HepG2 (cell line): ENCODE data around the gene CPVL. TPM values are rescaled to one million over a fixed set of nuclear protein-coding genes. Genes with fewer than 3 reads are reported as not detected.

Source experiments
- ATAC-seq: fragments of 200-7000 bp; cut with Tn5 transposase; 3 replicates; pipeline ENCODE4 v1.9.1; 2020; ENCODE audit warnings: mild to moderate bottlenecking, moderate library complexity
- BruUV-seq: library from RNA; stranded (reverse); fragments of 400-500 nt; replicated peaks from 2 replicates; lab custom pipeline; 2021; lab: Mats Ljungman, UMichigan
- CTCF ChIA-PET: fragments of 300-600 bp; formaldehyde crosslinking; extraction: SDS; loops from one replicate; lab custom pipeline; 2021; ENCODE audit warnings: low total read pairs, inconsistent platforms, low intra/inter-chr PET ratio; lab: Yijun Ruan, JAX
- POLR2A ChIA-PET: fragments of 350-600 bp; sonication (Branson Sonifier 250); formaldehyde crosslinking; loops from one replicate; lab custom pipeline; 2020; ENCODE audit warnings: antibody characterized with exemption, inconsistent platforms; lab: Yijun Ruan, JAX
- DNase-seq: peaks from one replicate; pipeline ENCODE4 v3.0.0-alpha.2; 2015; ENCODE audit warnings: low spot score
- FAIRE-seq: peaks from 3 replicates; lab custom pipeline; 2011; peaks lifted over from hg19 to GRCh38; lab: Jason Lieb, UNC
- H2AFZ ChIP-seq: one replicate; pipeline ENCODE4 v1.6.1; 2011; ENCODE audit warnings: low read length, inconsistent platforms
- H3K27ac ChIP-seq: fragments of 300-600 bp; 3 replicates; pipeline ENCODE4 v1.8.0; 2011; ENCODE audit warnings: mixed run types, mild to moderate bottlenecking, mixed read lengths, low read length, inconsistent platforms; ENCODE audit not compliant: insufficient read depth; ENCODE audit errors: extremely low read length
- H3K27me3 ChIP-seq, 2 experiments: fragments of 200-600 bp in 1 of 2; 2 replicates in 1 of 2; 3 replicates in 1 of 2; pipeline versions ENCODE4 v1.6.0 to v1.8.0; 2011; ENCODE audit warnings: low read length in 2 of 2, mild to moderate bottlenecking in 2 of 2, moderate library complexity in 2 of 2, inconsistent platforms in 1 of 2; ENCODE audit not compliant: insufficient read depth in 2 of 2, control insufficient read depth in 1 of 2
- H3K36me3 ChIP-seq, 2 experiments: fragments of 200-600 bp in 1 of 2; replicated peaks in 1 of 2; 2 replicates in 1 of 2; 3 replicates in 1 of 2; pipeline versions ENCODE4 v1.5.1 to v1.8.0; 2011; ENCODE audit warnings: low read length in 2 of 2, inconsistent platforms in 1 of 2; ENCODE audit not compliant: insufficient read depth in 2 of 2, control insufficient read depth in 1 of 2
- H3K4me1 ChIP-seq: 2 replicates; pipeline ENCODE4 v1.5.1; 2012; ENCODE audit warnings: low read length, inconsistent platforms; ENCODE audit not compliant: insufficient read depth
- H3K4me2 ChIP-seq: 2 replicates; pipeline ENCODE4 v1.6.0; 2011; ENCODE audit warnings: low read depth, low read length, inconsistent platforms
- H3K4me3 ChIP-seq, 3 experiments: fragments of 200-600 bp in 1 of 3; sonication (generic), shearing (Covaris generic) in 1 of 3; replicated peaks in 1 of 3; 2 replicates each; pipeline ENCODE4 v1.5.1; 2011 to 2016; ENCODE audit warnings: low read length in 3 of 3, inconsistent platforms in 2 of 3, low read depth in 2 of 3, mild to moderate bottlenecking in 2 of 3, control low read depth in 1 of 3, mixed read lengths in 1 of 3; ENCODE audit not compliant: insufficient read depth in 1 of 3
- H3K79me2 ChIP-seq: one replicate; pipeline ENCODE4 v1.6.1; 2011; ENCODE audit warnings: low read length, inconsistent platforms; ENCODE audit not compliant: insufficient read depth
- H3K9ac ChIP-seq: 2 replicates; pipeline ENCODE4 v1.6.0; 2011; ENCODE audit warnings: mild to moderate bottlenecking, low read depth, low read length, inconsistent platforms; ENCODE audit not compliant: insufficient read depth
- H3K9me3 ChIP-seq: 2 replicates; pipeline ENCODE4 v1.5.1; 2012; ENCODE audit warnings: mild to moderate bottlenecking, low read length
- H4K20me1 ChIP-seq: 2 replicates; pipeline ENCODE4 v1.6.0; 2011; ENCODE audit warnings: inconsistent platforms, mild to moderate bottlenecking, low read length, moderate library complexity; ENCODE audit not compliant: insufficient read depth
- EZH2 ChIP-seq: conservative IDR thresholded peaks from 2 replicates; pipeline ENCODE4 v1.6.1; 2012; ENCODE audit warnings: mild to moderate bottlenecking, low read depth, low read length, moderate library complexity
- GABPB1 ChIP-seq: IDR thresholded peaks from 2 replicates; pipeline ENCODE4 v1.6.1; 2016; ENCODE audit warnings: mild to moderate bottlenecking, missing genetic modification reagents, moderate library complexity, missing compliant biosample characterization
- GRHL1 ChIP-seq: sonication (generic); formaldehyde crosslinking; conservative IDR thresholded peaks from 2 replicates; pipeline ENCODE4 v1.8.0; 2022; ENCODE audit warnings: missing genetic modification reagents
- IKZF1 ChIP-seq: fragments of 450-650 bp; IDR thresholded peaks from 2 replicates; pipeline ENCODE4 v1.7.1; 2016
- ISX ChIP-seq: sonication (generic); formaldehyde crosslinking; conservative IDR thresholded peaks from 2 replicates; pipeline ENCODE4 v1.5.0; 2020; ENCODE audit warnings: missing genetic modification reagents
- KLF16 ChIP-seq, 2 experiments: sonication (generic) in 1 of 2; formaldehyde crosslinking in 1 of 2; IDR thresholded peaks; 2 replicates each; pipeline versions ENCODE4 v1.6.1 to v1.8.0; 2016 to 2023; ENCODE audit warnings: missing genetic modification reagents in 2 of 2, missing compliant biosample characterization in 1 of 2
- PCBP2 ChIP-seq: fragments of 200-400 bp; formaldehyde crosslinking; optimal IDR thresholded peaks from 2 replicates; pipeline ENCODE3; 2018; ENCODE audit warnings: low read length, low read depth; ENCODE audit not compliant: poor library complexity, severe bottlenecking
- RELA ChIP-seq: sonication (generic); formaldehyde crosslinking; IDR thresholded peaks from 2 replicates; pipeline ENCODE4 v1.4.0; 2020; ENCODE audit warnings: missing genetic modification reagents
- SMAD9 ChIP-seq: sonication (generic); formaldehyde crosslinking; IDR thresholded peaks from 2 replicates; pipeline ENCODE4 v1.5.1; 2020; ENCODE audit warnings: mild to moderate bottlenecking, missing genetic modification reagents
- SNRNP70 ChIP-seq: fragments of 200-400 bp; formaldehyde crosslinking; IDR thresholded peaks from 2 replicates; pipeline ENCODE4 v1.6.1; 2017; ENCODE audit warnings: mild to moderate bottlenecking, low read depth, low read length, moderate library complexity
- SP140L ChIP-seq: sonication (generic); formaldehyde crosslinking; IDR thresholded peaks from 2 replicates; pipeline ENCODE4 v1.4.0; 2020; ENCODE audit warnings: missing genetic modification reagents, borderline replicate concordance
- THAP11 ChIP-seq: IDR thresholded peaks from 2 replicates; pipeline ENCODE4 v1.6.1; 2016; ENCODE audit warnings: missing biosample characterization, missing genetic modification reagents
- ZC3H4 ChIP-seq: sonication (generic); formaldehyde crosslinking; IDR thresholded peaks from 2 replicates; pipeline ENCODE4 v1.4.0; 2020; ENCODE audit warnings: missing genetic modification reagents, borderline replicate concordance
- ZNF484 ChIP-seq: sonication (generic); formaldehyde crosslinking; IDR thresholded peaks from 2 replicates; pipeline ENCODE4 v1.5.1; 2020; ENCODE audit warnings: mild to moderate bottlenecking, low read depth, missing genetic modification reagents, borderline replicate concordance
- ZNF550 ChIP-seq: sonication (generic); formaldehyde crosslinking; IDR thresholded peaks from 2 replicates; pipeline ENCODE4 v1.4.0; 2020; ENCODE audit warnings: mild to moderate bottlenecking, missing genetic modification reagents, borderline replicate concordance
- ZNF691 ChIP-seq: sonication (generic); formaldehyde crosslinking; IDR thresholded peaks from 2 replicates; pipeline ENCODE4 v1.4.0; 2020; ENCODE audit warnings: missing genetic modification reagents, low read depth, mild to moderate bottlenecking, borderline replicate concordance
- ZNF788 ChIP-seq: sonication (generic); formaldehyde crosslinking; IDR thresholded peaks from 2 replicates; pipeline ENCODE4 v1.5.0; 2020; ENCODE audit warnings: mild to moderate bottlenecking, missing genetic modification reagents, borderline replicate concordance
- WGBS: methylation state at CpG from one replicate; pipeline ENCODE4 v1.1.6; 2017; ENCODE audit warnings: low lambda C conversion rate; 5-methylcytosine and 5-hydroxymethylcytosine counted together
- in situ Hi-C: cut with HindIII; loops from 2 replicates; pipeline ENCODE4 v1.10.0; 2017; ENCODE audit warnings: low pct_unique_long_range_greater_than_20kb; ENCODE audit not compliant: extremely low pct_ligation_motif_present
- intact Hi-C: fragments of 100-400 bp; cut with micrococcal nuclease; formaldehyde crosslinking; loops from one replicate; pipeline ENCODE4 v1.10.0; 2022; ENCODE audit not compliant: unreplicated experiment
- polyA plus RNA-seq, 8 experiments: library from polyadenylated mRNA; depleted of rRNA in 3 of 8; stranded (reverse) in 7 of 8; unstranded in 1 of 8; fragments of >200 nt; fragmentation: Illumina TruSeq in 4 of 8; extraction: Trizol in 4 of 8; gene quantifications; 2 replicates each; pipeline versions ENCODE4 v1.2.1 to v1.2.3, GENCODE V29; 2011 to 2016; ENCODE audit warnings: low read depth in 4 of 8, missing spikeins in 1 of 8, mixed read lengths in 1 of 8; ENCODE audit not compliant: insufficient read depth in 1 of 8
- total RNA-seq, 5 experiments: library from RNA; depleted of rRNA; stranded (reverse); fragments of >200 nt; fragmentation: Illumina TruSeq; extraction: Trizol; gene quantifications; 2 replicates each; pipeline ENCODE4 v1.2.3, GENCODE V29; 2016; ENCODE audit warnings: low read depth in 1 of 5
- TF ChIP-seq, protein P1 (sequence below): sonication (generic); formaldehyde crosslinking; IDR thresholded peaks from 2 replicates; pipeline ENCODE4 v1.5.0; 2020; ENCODE audit warnings: missing genetic modification reagents

CPVL gene
- total and polyA plus RNA-seq, 2 of the 13 experiments (the other 11 are each of a cell fraction or from before 2014, with no cell fraction given), result 59.2 to 294 TPM

- peaks cover 63% of the 10 kb centered on the region for H3K4me1 ChIP-seq
- no TSS peak for BruUV-seq
- intact Hi-C loops (no loop called here), in situ Hi-C loops (no loop called here)
- no peaks in the 10 kb centered on the region for H3K36me3 ChIP-seq
- no peaks in the 10 kb centered on the region for H3K9me3 ChIP-seq
- POLR2A ChIA-PET, result no interaction called here
- DNase-seq, result no peak
- H4K20me1 ChIP-seq, result no peaks in the 10 kb centered on the region
- H3K27ac ChIP-seq, result no peak overlapping the region
- peaks cover 16% of the 10 kb centered on the region for H3K79me2 ChIP-seq
- 100% methylated on average over 2 of the region's 2 CpGs for WGBS
- no peaks in the 10 kb centered on the region for H3K27me3 ChIP-seq
- H2AFZ ChIP-seq, result no peak overlapping the region
- no peak overlapping the region for H3K9ac ChIP-seq
- H3K4me2 ChIP-seq, result no peak overlapping the region
- TF ChIP-seq ZNF550 (CRISPR knock-in tag) (no peak), PCBP2 (no peak), GABPB1 (no peak), RELA (CRISPR knock-in tag) (no peak), SNRNP70 (no peak), IKZF1 (no peak)
- TF ChIP-seq, all 625 proteins: peak for 0
- FAIRE-seq (no peak), ATAC-seq (no peak)
- CTCF ChIA-PET, result no interaction called here
- H3K4me3 ChIP-seq, result no peak overlapping the region
These were observed 7.1 kb downstream of the CPVL start for GRCh38 chr7:29139191-29139590.

GRCh38 chr7:29138588-29138987 is 7.7 kb downstream of the CPVL start:
- no peak for DNase-seq
- FAIRE-seq, result no peak
- ATAC-seq, result no peak
- no peaks in the 10 kb centered on the region for H3K27me3 ChIP-seq
- ChIA-PET CTCF (no interaction called here), POLR2A (no interaction called here)
- H3K4me3 ChIP-seq, result no peak overlapping the region
- no peaks in the 10 kb centered on the region for H3K36me3 ChIP-seq
- H3K27ac ChIP-seq, result no peak overlapping the region
- no peak overlapping the region for H2AFZ ChIP-seq
- intact Hi-C loops (no loop called here), in situ Hi-C loops (no loop called here)
- H4K20me1 ChIP-seq, result no peaks in the 10 kb centered on the region
- peaks cover 57% of the 10 kb centered on the region for H3K4me1 ChIP-seq
- no peak overlapping the region for H3K4me2 ChIP-seq
- 69% methylated on average over 4 of the region's 4 CpGs for WGBS
- H3K79me2 ChIP-seq, result peaks cover 15% of the 10 kb centered on the region
- BruUV-seq, result no TSS peak
- no peak overlapping the region for H3K9ac ChIP-seq
- no peaks in the 10 kb centered on the region for H3K9me3 ChIP-seq
- TF ChIP-seq THAP11 (CRISPR knock-in tag), result no peak
- TF ChIP-seq ZNF484, result no peak
- TF ChIP-seq KLF16 (CRISPR knock-in tag; IDR thresholded peaks at IDR 0.05), result no peak
- TF ChIP-seq ZNF788, result no peak
- no peak for TF ChIP-seq EZH2
- TF ChIP-seq SMAD9 (CRISPR knock-in tag), result no peak
- no peak for TF ChIP-seq GRHL1 (CRISPR knock-in tag)
- TF ChIP-seq ZNF691 (CRISPR knock-in tag), result no peak
- TF ChIP-seq, protein P1, sequence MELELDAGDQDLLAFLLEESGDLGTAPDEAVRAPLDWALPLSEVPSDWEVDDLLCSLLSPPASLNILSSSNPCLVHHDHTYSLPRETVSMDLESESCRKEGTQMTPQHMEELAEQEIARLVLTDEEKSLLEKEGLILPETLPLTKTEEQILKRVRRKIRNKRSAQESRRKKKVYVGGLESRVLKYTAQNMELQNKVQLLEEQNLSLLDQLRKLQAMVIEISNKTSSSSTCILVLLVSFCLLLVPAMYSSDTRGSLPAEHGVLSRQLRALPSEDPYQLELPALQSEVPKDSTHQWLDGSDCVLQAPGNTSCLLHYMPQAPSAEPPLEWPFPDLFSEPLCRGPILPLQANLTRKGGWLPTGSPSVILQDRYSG (CRISPR knock-in tag), result no peak
- TF ChIP-seq ISX, result no peak
- TF ChIP-seq ZC3H4 (CRISPR knock-in tag), result no peak
- no peak for TF ChIP-seq SP140L (CRISPR knock-in tag)
